GM23338 (cell line): Measurements from ENCODE around the gene SIRPG. TPM values are rescaled to one million over a fixed set of nuclear protein-coding genes. Genes with fewer than 3 reads are reported as not detected.

Source experiments
- ATAC-seq: fragments of 200-7000 bp; cut with Tn5 transposase; 3 replicates; pipeline ENCODE4 v1.9.1; 2020
- DNase-seq: peaks from one replicate; pipeline ENCODE4 v3.0.0-alpha.2; 2015; ENCODE audit warnings: low spot score
- H2AFZ ChIP-seq: fragments of 200-600 bp; sonication (generic); 2 replicates; pipeline ENCODE4 v1.8.0; 2016; ENCODE audit warnings: antibody characterized with exemption, mild to moderate bottlenecking, moderate library complexity
- H3F3A ChIP-seq: fragments of 200-600 bp; sonication (generic); replicated peaks from 2 replicates; pipeline ENCODE4 v1.8.0; 2017; ENCODE audit warnings: antibody characterized with exemption, mixed run types, low read depth
- H3K27ac ChIP-seq: fragments of 200-600 bp; sonication (generic); 2 replicates; pipeline ENCODE4 v1.6.1; 2016; ENCODE audit warnings: low read depth
- H3K27me3 ChIP-seq: fragments of 200-600 bp; sonication (generic); 2 replicates; pipeline ENCODE4 v1.8.0; 2016; ENCODE audit warnings: mild to moderate bottlenecking, mixed run types, moderate library complexity; ENCODE audit not compliant: insufficient read depth
- H3K36me3 ChIP-seq: fragments of 200-600 bp; sonication (generic); 2 replicates; pipeline ENCODE4 v1.8.0; 2016; ENCODE audit warnings: mild to moderate bottlenecking; ENCODE audit not compliant: insufficient read depth
- H3K4me1 ChIP-seq: fragments of 200-600 bp; sonication (generic); 2 replicates; pipeline ENCODE4 v1.8.0; 2016; ENCODE audit warnings: mild to moderate bottlenecking, moderate library complexity; ENCODE audit not compliant: insufficient read depth
- H3K4me2 ChIP-seq: fragments of 200-600 bp; sonication (generic); 2 replicates; pipeline ENCODE4 v1.7.1; 2017; ENCODE audit warnings: mixed run types
- H3K4me3 ChIP-seq: fragments of 200-600 bp; sonication (generic); 2 replicates; pipeline ENCODE4 v1.6.1; 2016; ENCODE audit warnings: mixed run types
- H3K79me2 ChIP-seq: fragments of 200-600 bp; sonication (generic); replicated peaks from 2 replicates; pipeline ENCODE4 v1.8.0; 2017; ENCODE audit warnings: mild to moderate bottlenecking; ENCODE audit not compliant: insufficient read depth
- H3K9me2 ChIP-seq: fragments of 200-600 bp; sonication (generic); 2 replicates; pipeline ENCODE4 v1.8.0; 2017; ENCODE audit not compliant: insufficient read depth
- H4K20me1 ChIP-seq: fragments of 200-600 bp; sonication (generic); replicated peaks from 2 replicates; pipeline ENCODE4 v1.8.0; 2017; ENCODE audit warnings: mild to moderate bottlenecking; ENCODE audit not compliant: insufficient read depth
- H3K27ac Mint-ChIP-seq: 2 replicates; pipeline ENCODE4 v1.8.0; 2020; ENCODE audit warnings: inconsistent platforms, mild to moderate bottlenecking, moderate library complexity, mixed read lengths
- H3K27me3 Mint-ChIP-seq: 3 replicates; pipeline ENCODE4 v1.8.0; 2022; ENCODE audit warnings: low read depth, mild to moderate bottlenecking, moderate library complexity, mixed read lengths, inconsistent platforms; ENCODE audit not compliant: insufficient read depth, poor library complexity
- H3K36me3 Mint-ChIP-seq: 3 replicates; pipeline ENCODE4 v1.8.0; 2021; ENCODE audit warnings: low read depth, mild to moderate bottlenecking, inconsistent platforms, moderate library complexity, mixed read lengths
- H3K4me1 Mint-ChIP-seq: 3 replicates; pipeline ENCODE4 v1.8.0; 2020; ENCODE audit warnings: mild to moderate bottlenecking, inconsistent platforms, mixed read lengths
- H3K4me3 Mint-ChIP-seq: 3 replicates; pipeline ENCODE4 v1.8.0; 2021; ENCODE audit warnings: moderate library complexity, mild to moderate bottlenecking, inconsistent platforms, mixed read lengths
- H3K9me3 Mint-ChIP-seq: 3 replicates; pipeline ENCODE4 v1.8.0; 2020; ENCODE audit warnings: moderate library complexity, mild to moderate bottlenecking, inconsistent platforms, mixed read lengths
- CREB1 ChIP-seq: fragments of 250-450 bp; sonication (Bioruptor Pico); IDR thresholded peaks from 2 replicates; pipeline ENCODE4 v1.5.0; 2020; ENCODE audit warnings: low read depth, mild to moderate bottlenecking, moderate library complexity
- CTCF ChIP-seq, 2 experiments: fragments of 200-600 bp in 1 of 2; sonication (generic) in 1 of 2; conservative IDR thresholded peaks; 2 replicates each; pipeline versions ENCODE4 v1.5.1 to v1.6.1; 2016 to 2017; ENCODE audit warnings: antibody characterized with exemption in 2 of 2, low read depth in 2 of 2, mild to moderate bottlenecking in 2 of 2, moderate library complexity in 1 of 2
- ETS1 ChIP-seq: IDR thresholded peaks from 2 replicates; pipeline ENCODE4 v1.6.1; 2016; ENCODE audit warnings: antibody characterized with exemption
- EZH2 ChIP-seq: fragments of 200-600 bp; sonication (generic); IDR thresholded peaks from one replicate; pipeline ENCODE4 v1.8.0; 2017; ENCODE audit warnings: antibody characterized with exemption, mild to moderate bottlenecking, low read depth; ENCODE audit not compliant: unreplicated experiment
- EZH2phosphoT487 ChIP-seq: fragments of 200-600 bp; sonication (generic); IDR thresholded peaks from one replicate; pipeline ENCODE4 v1.8.1; 2018; ENCODE audit warnings: antibody characterized with exemption; ENCODE audit not compliant: unreplicated experiment
- JUNB ChIP-seq: IDR thresholded peaks from one replicate; pipeline ENCODE4 v1.6.1; 2016; ENCODE audit warnings: antibody characterized with exemption; ENCODE audit not compliant: unreplicated experiment
- NANOG ChIP-seq: IDR thresholded peaks from 2 replicates; pipeline ENCODE4 v1.6.1; 2016; ENCODE audit warnings: antibody characterized with exemption, borderline replicate concordance
- POLR2AphosphoS5 ChIP-seq: IDR thresholded peaks from 2 replicates; pipeline ENCODE4 v1.6.1; 2016; ENCODE audit warnings: antibody characterized with exemption, low read depth
- REST ChIP-seq: IDR thresholded peaks from one replicate; pipeline ENCODE4 v1.6.1; 2018; ENCODE audit warnings: antibody characterized with exemption; ENCODE audit not compliant: unreplicated experiment
- ZNF114 ChIP-seq: fragments of 250-450 bp; sonication (Bioruptor Pico); IDR thresholded peaks from 2 replicates; pipeline ENCODE4 v1.5.0; 2020; ENCODE audit warnings: mild to moderate bottlenecking, moderate library complexity
- ZNF331 ChIP-seq: fragments of 250-450 bp; sonication (Bioruptor Pico); IDR thresholded peaks from 2 replicates; pipeline ENCODE4 v1.5.0; 2020; ENCODE audit warnings: low read depth, mild to moderate bottlenecking, moderate library complexity
- ZNF462 ChIP-seq: fragments of 250-450 bp; sonication (Bioruptor Pico); IDR thresholded peaks from 2 replicates; pipeline ENCODE4 v1.5.0; 2020; ENCODE audit warnings: mild to moderate bottlenecking, moderate library complexity
- polyA plus RNA-seq: library from polyadenylated mRNA; unstranded; fragments of >200 nt; fragmentation: Nextera tagmentation; extraction: Ambion mirVana; gene quantifications from 2 replicates; pipeline ENCODE4 v1.2.1, GENCODE V29; 2016
- total RNA-seq: library from RNA; depleted of rRNA; stranded (reverse); fragments of >200 nt; shearing (Covaris generic); gene quantifications from 2 replicates; pipeline ENCODE4 v1.2.3, GENCODE V29; 2014

SIRPG gene
- total and polyA plus RNA-seq, 2 experiments from 2014 or later, result not detected

GRCh38 chr20:1623501-1624205, 33.9 kb downstream of the SIRPG start (continued):
- TF ChIP-seq ZNF462 (CRISPR knock-in tag) (no peak), ZNF114 (no peak), CREB1 (CRISPR knock-in tag) (no peak), ETS1 (no peak), EZH2 (no peak)

- Histone ChIP-seq H3K27ac (no peak overlapping the region), H2AFZ (no peak overlapping the region), H3K9me2 (peaks cover 8% of the 10 kb centered on the region), H4K20me1 (0 out of 2 replicates have a peak, but pooled peaks cover 1% of the 10 kb centered on the region), H3F3A (no peaks in the 10 kb centered on the region), H3K4me3 (no peak overlapping the region), H3K4me2 (no peak overlapping the region), H3K79me2 (no peaks in the 10 kb centered on the region), H3K36me3 (no peaks in the 10 kb centered on the region), H3K27me3 (no peaks in the 10 kb centered on the region), H3K4me1 (peaks cover 4% of the 10 kb centered on the region; the same call in 1 of the 2 replicates)
- no peak overlapping the region for H3K4me3 Mint-ChIP-seq
- ATAC-seq (no peak), DNase-seq (no peak)
- H3K27me3 Mint-ChIP-seq, result peaks cover 2% of the 10 kb centered on the region
- no peaks in the 10 kb centered on the region for H3K36me3 Mint-ChIP-seq
- H3K27ac Mint-ChIP-seq, result no peak overlapping the region
- H3K9me3 Mint-ChIP-seq, result peaks cover 5% of the 10 kb centered on the region; the same call in 1 of the 3 replicates
- H3K4me1 Mint-ChIP-seq, result peaks cover 18% of the 10 kb centered on the region
- TF ChIP-seq JUNB, result no peak
- TF ChIP-seq POLR2AphosphoS5, result no peak
- TF ChIP-seq ZNF331 (CRISPR knock-in tag), result no peak
- TF ChIP-seq REST, result no peak
- TF ChIP-seq EZH2phosphoT487, result no peak
- no peak for TF ChIP-seq CREB1 (CRISPR knock-in tag)
- no peak for TF ChIP-seq CTCF (conservative IDR thresholded peaks at IDR 0.05; ENCODE audit: low read depth in 2 of 2)
- no peak for TF ChIP-seq NANOG
- TF ChIP-seq EZH2, result no peak
Measured at GRCh38 chr20:1622450-1622849, 35.1 kb downstream of the SIRPG start.
